ENCODE data around the gene IGFBP7. TPM values are rescaled to one million over a fixed set of nuclear protein-coding genes. Genes with fewer than 3 reads are reported as not detected.

Gene IGFBP7
- total and polyA plus RNA-seq, 4 donors = 60.5 to 216 (median 205) TPM

- H3K27me3 ChIP-seq (ENCODE audit: control insufficient read depth in 4 of 4, insufficient read depth in 4 of 4, low read length in 3 of 4) = peaks cover 0 to 3% (median 1%) of the 10 kb centered on the region in 4 donors
- DNase-seq (ENCODE audit: low spot score) = no peak
- no peaks in the 10 kb centered on the region for H3K9me3 ChIP-seq (ENCODE audit: control insufficient read depth in 4 of 4, low read length in 3 of 4)
- H3K4me1 ChIP-seq (ENCODE audit: control insufficient read depth in 4 of 4, insufficient read depth in 4 of 4, low read length in 3 of 4) = no peaks in the 10 kb centered on the region
- no peaks in the 10 kb centered on the region for H3K36me3 ChIP-seq (ENCODE audit: control insufficient read depth in 4 of 4, insufficient read depth in 3 of 4, low read depth in 1 of 4, low read length in 3 of 4)
- no peak overlapping the region for H3K4me3 ChIP-seq (ENCODE audit: low read depth in 1 of 3, low read length in 3 of 3)
- WGBS = 96% methylated on average over 2 of the region's 2 CpGs
- no peak overlapping the region for H3K27ac ChIP-seq (ENCODE audit: low read depth in 1 of 2, low read length in 2 of 2)
- H3K9ac ChIP-seq (ENCODE audit: low read depth in 1 of 2, low read length in 2 of 2) = no peak overlapping the region
- TF ChIP-seq FOXA1 (IDR thresholded peaks at IDR 0.05) (no peak), RAD21 (IDR thresholded peaks at IDR 0.05) (no peak), YY1 (IDR thresholded peaks at IDR 0.05) (no peak), REST (IDR thresholded peaks at IDR 0.05) (no peak), EGR1 (IDR thresholded peaks at IDR 0.05; ENCODE audit: low read depth in 2 of 2) (no peak), CTCF (IDR thresholded peaks at IDR 0.05; ENCODE audit: low read depth, low read length, missing input control) (no peak), HNF4A (conservative IDR thresholded peaks at IDR 0.05) (no peak), HNF4G (IDR thresholded peaks at IDR 0.05) (no peak), TAF1 (conservative IDR thresholded peaks at IDR 0.05) (no peak), JUND (IDR thresholded peaks at IDR 0.05) (no peak), ZBTB33 (IDR thresholded peaks at IDR 0.05) (no peak), FOXA2 (IDR thresholded peaks at IDR 0.05) (no peak), MAX (IDR thresholded peaks at IDR 0.05) (no peak), GABPA (IDR thresholded peaks at IDR 0.05 in 1 of 2, conservative IDR thresholded peaks at IDR 0.05 in 1 of 2) (no peak)
Measured at GRCh38 chr4:57144466-57144865, 34.3 kb upstream of the IGFBP7 start.

GRCh38 chr4:57139783-57140182 is 29.6 kb upstream of the IGFBP7 start:
- TF ChIP-seq SP1 (IDR thresholded peaks at IDR 0.05) (no peak), YY1 (IDR thresholded peaks at IDR 0.05) (no peak), JUND (IDR thresholded peaks at IDR 0.05) (no peak)
- Histone ChIP-seq H3K4me1 (ENCODE audit: control insufficient read depth in 4 of 4, insufficient read depth in 4 of 4, low read length in 3 of 4) (no peaks in the 10 kb centered on the region), H3K9ac (ENCODE audit: low read depth in 1 of 2, low read length in 2 of 2) (no peak overlapping the region), H3K9me3 (ENCODE audit: control insufficient read depth in 4 of 4, low read length in 3 of 4) (no peaks in the 10 kb centered on the region), H3K27me3 (ENCODE audit: control insufficient read depth in 4 of 4, insufficient read depth in 4 of 4, low read length in 3 of 4) (peaks cover 0 to 3% (median 1%) of the 10 kb centered on the region in 4 donors), H3K27ac (ENCODE audit: low read depth in 1 of 2, low read length in 2 of 2) (peak overlapping the region in 1 of 2 donors; percentile 12), H3K4me3 (ENCODE audit: low read depth in 1 of 3, low read length in 3 of 3) (no peak overlapping the region), H3K36me3 (ENCODE audit: control insufficient read depth in 4 of 4, insufficient read depth in 3 of 4, low read depth in 1 of 4, low read length in 3 of 4) (no peaks in the 10 kb centered on the region)
- no peak for DNase-seq (ENCODE audit: low spot score)

Measured in liver (tissue), 9 donors.